ENCODE measurements around the gene FAM124A.

GRCh38 chr13:51201886-51202285 is 20.3 kb upstream of the FAM124A start:
- no peak for TF ChIP-seq CTCF (IDR thresholded peaks at IDR 0.05; ENCODE audit: borderline replicate concordance, extremely low read depth, low read length, poor library complexity, severe bottlenecking)
- no peak for TF ChIP-seq EZH2 (IDR thresholded peaks at IDR 0.05; ENCODE audit: borderline replicate concordance, low read depth, low read length, severe bottlenecking)
